ENCODE results near the gene ACP5.
"Not testable (repeated sequence)": the region's sequence is repeated elsewhere in the genome, so short reads cannot be mapped to it uniquely, and the experiment has no call there.

Gene ACP5

GRCh38 chr19:11578258-11579142, 1.1 kb upstream of the ACP5 start:
- no peak for DNase-seq

- DNase-seq, result no peak
Measured at GRCh38 chr19:11576227-11576626, 1.2 kb downstream of the ACP5 start.

- no peak for DNase-seq
Measured at GRCh38 chr19:11574689-11575088, 2.8 kb downstream of the ACP5 start.

- DNase-seq, result not testable (repeated sequence)
Measured at GRCh38 chr19:11573763-11574162, 3.7 kb downstream of the ACP5 start.

- not testable (repeated sequence) for DNase-seq
Measured at GRCh38 chr19:11573354-11573753, 4.1 kb downstream of the ACP5 start.

- no peak for DNase-seq
Measured at GRCh38 chr19:11570039-11570462, 7.4 kb downstream of the ACP5 start.

GRCh38 chr19:11566164-11566563, 11.3 kb downstream of the ACP5 start:
- DNase-seq, result no peak

- not testable (repeated sequence) for DNase-seq
Measured at GRCh38 chr19:11565649-11565980, 11.8 kb downstream of the ACP5 start.

GRCh38 chr19:11564082-11564807, 13.2 kb downstream of the ACP5 start:
- not testable (repeated sequence) for DNase-seq

- no peak for DNase-seq
Measured at GRCh38 chr19:11563532-11563931, 13.9 kb downstream of the ACP5 start.

GRCh38 chr19:11560404-11561051, 16.9 kb downstream of the ACP5 start:
- no peak for DNase-seq

- DNase-seq, result peak; percentile 98
Measured at GRCh38 chr19:11558881-11559828, 18.3 kb downstream of the ACP5 start, which contains the start of gene ELOF1. Gene ELOF1 (minus strand): TSS chr19:11559230. CDS start chr19:11554347, 4,883 bp downstream.

GRCh38 chr19:11556634-11557420, 20.6 kb downstream of the ACP5 start:
- DNase-seq, result no peak

- DNase-seq, result no peak
Measured at GRCh38 chr19:11555246-11555645, 22.2 kb downstream of the ACP5 start.

GRCh38 chr19:11554160-11554559, 23.3 kb downstream of the ACP5 start:
- no peak for DNase-seq

- no peak for DNase-seq
Measured at GRCh38 chr19:11552666-11553372, 24.6 kb downstream of the ACP5 start.

- no peak for DNase-seq
Measured at GRCh38 chr19:11551603-11552235, 25.7 kb downstream of the ACP5 start.

GRCh38 chr19:11550265-11550664, 27.2 kb downstream of the ACP5 start:
- DNase-seq, result no peak

- no peak for DNase-seq
Measured at GRCh38 chr19:11549386-11549953, 28.0 kb downstream of the ACP5 start.
